Activated gamma-delta T cell (primary cell): Measurements from ENCODE around the gene GBX1.

Experiments
- DNase-seq: peaks from one replicate; lab custom pipeline; 2025; lab: John Stamatoyannopoulos, UW

The GBX1 gene

GRCh38 chr7:151193203-151193978 is 25.9 kb upstream of the GBX1 start:
- DNase-seq: no peak

GRCh38 chr7:151192002-151192539 is 24.6 kb upstream of the GBX1 start:
- DNase-seq: no peak

GRCh38 chr7:151191544-151191943 is 24.1 kb upstream of the GBX1 start:
- DNase-seq: no peak

- no peak for DNase-seq
Measured at GRCh38 chr7:151189038-151189437, 21.5 kb upstream of the GBX1 start.

GRCh38 chr7:151188252-151188542 is 20.7 kb upstream of the GBX1 start:
- no peak for DNase-seq

GRCh38 chr7:151187409-151188251 is 20.1 kb upstream of the GBX1 start:
- no peak for DNase-seq

GRCh38 chr7:151186640-151187408 is 19.3 kb upstream of the GBX1 start, which contains the start of gene ASB10:
TSS of gene ASB10 (minus strand) at chr7:151187250. CDS start at chr7:151187130, 120 bp downstream.
- DNase-seq: no peak

- DNase-seq: no peak
Measured at GRCh38 chr7:151185762-151186639, 18.5 kb upstream of the GBX1 start.

GRCh38 chr7:151181011-151181431 is 13.5 kb upstream of the GBX1 start:
- no peak for DNase-seq

GRCh38 chr7:151179946-151180345 is 12.5 kb upstream of the GBX1 start:
- DNase-seq: no peak

GRCh38 chr7:151179287-151179860 is 11.9 kb upstream of the GBX1 start:
- DNase-seq: no peak

- no peak for DNase-seq
Measured at GRCh38 chr7:151178831-151179230, 11.3 kb upstream of the GBX1 start.

GRCh38 chr7:151178236-151178635 is 10.7 kb upstream of the GBX1 start:
- no peak for DNase-seq

- DNase-seq: no peak
Measured at GRCh38 chr7:151177310-151177709, 9.8 kb upstream of the GBX1 start.

- no peak for DNase-seq
Measured at GRCh38 chr7:151176401-151176800, 8.9 kb upstream of the GBX1 start.

- no peak for DNase-seq
Measured at GRCh38 chr7:151175793-151176311, 8.4 kb upstream of the GBX1 start.

- DNase-seq: no peak
Measured at GRCh38 chr7:151175047-151175792, 7.7 kb upstream of the GBX1 start.

- DNase-seq: no peak
Measured at GRCh38 chr7:151174246-151175046, 7.0 kb upstream of the GBX1 start.
